Vagina (tissue), 2 donors: ENCODE results near the gene GOLGA2.

Experiments used
- CTCF ChIP-seq, 3 experiments: fragments of 450-650 bp in 2 of 3; fragments of 200-600 bp in 1 of 3; sonication (generic) in 1 of 3; IDR thresholded peaks; one replicate each; pipeline ENCODE4 v1.5.1; 2017 to 2019; ENCODE audit warnings: antibody characterized with exemption in 3 of 3, mild to moderate bottlenecking in 2 of 3, moderate library complexity in 2 of 3
- POLR2A ChIP-seq, 2 donors: fragments of 450-650 bp; IDR thresholded peaks; one replicate each; pipeline ENCODE4 v1.6.1; 2017; ENCODE audit warnings: antibody characterized with exemption in 2 of 2, mild to moderate bottlenecking in 2 of 2, moderate library complexity in 2 of 2
- POLR2AphosphoS5 ChIP-seq, 2 donors: sonication (generic); formaldehyde crosslinking; IDR thresholded peaks; one replicate each; pipeline ENCODE4 v1.9.0; 2017; ENCODE audit warnings: antibody characterized with exemption in 2 of 2, mild to moderate bottlenecking in 2 of 2, low read depth in 1 of 2; ENCODE audit not compliant: insufficient read depth in 1 of 2

- no peak for TF ChIP-seq CTCF (IDR thresholded peaks at IDR 0.05)
- no peak for TF ChIP-seq POLR2AphosphoS5 (IDR thresholded peaks at IDR 0.05; ENCODE audit: insufficient read depth in 1 of 2, low read depth in 1 of 2)
- TF ChIP-seq POLR2A (IDR thresholded peaks at IDR 0.05), result no peak
Observed at GRCh38 chr9:128292009-128292408, 16.2 kb upstream of the GOLGA2 start.
